ENCODE measurements around the gene SPINK2.

Gene SPINK2

GRCh38 chr4:56821381-56822243, at the start of gene SPINK2:
SPINK2 (minus strand) TSS chr4:56821701; CDS start chr4:56821662, 39 bp downstream.
- TF ChIP-seq, protein P1, sequence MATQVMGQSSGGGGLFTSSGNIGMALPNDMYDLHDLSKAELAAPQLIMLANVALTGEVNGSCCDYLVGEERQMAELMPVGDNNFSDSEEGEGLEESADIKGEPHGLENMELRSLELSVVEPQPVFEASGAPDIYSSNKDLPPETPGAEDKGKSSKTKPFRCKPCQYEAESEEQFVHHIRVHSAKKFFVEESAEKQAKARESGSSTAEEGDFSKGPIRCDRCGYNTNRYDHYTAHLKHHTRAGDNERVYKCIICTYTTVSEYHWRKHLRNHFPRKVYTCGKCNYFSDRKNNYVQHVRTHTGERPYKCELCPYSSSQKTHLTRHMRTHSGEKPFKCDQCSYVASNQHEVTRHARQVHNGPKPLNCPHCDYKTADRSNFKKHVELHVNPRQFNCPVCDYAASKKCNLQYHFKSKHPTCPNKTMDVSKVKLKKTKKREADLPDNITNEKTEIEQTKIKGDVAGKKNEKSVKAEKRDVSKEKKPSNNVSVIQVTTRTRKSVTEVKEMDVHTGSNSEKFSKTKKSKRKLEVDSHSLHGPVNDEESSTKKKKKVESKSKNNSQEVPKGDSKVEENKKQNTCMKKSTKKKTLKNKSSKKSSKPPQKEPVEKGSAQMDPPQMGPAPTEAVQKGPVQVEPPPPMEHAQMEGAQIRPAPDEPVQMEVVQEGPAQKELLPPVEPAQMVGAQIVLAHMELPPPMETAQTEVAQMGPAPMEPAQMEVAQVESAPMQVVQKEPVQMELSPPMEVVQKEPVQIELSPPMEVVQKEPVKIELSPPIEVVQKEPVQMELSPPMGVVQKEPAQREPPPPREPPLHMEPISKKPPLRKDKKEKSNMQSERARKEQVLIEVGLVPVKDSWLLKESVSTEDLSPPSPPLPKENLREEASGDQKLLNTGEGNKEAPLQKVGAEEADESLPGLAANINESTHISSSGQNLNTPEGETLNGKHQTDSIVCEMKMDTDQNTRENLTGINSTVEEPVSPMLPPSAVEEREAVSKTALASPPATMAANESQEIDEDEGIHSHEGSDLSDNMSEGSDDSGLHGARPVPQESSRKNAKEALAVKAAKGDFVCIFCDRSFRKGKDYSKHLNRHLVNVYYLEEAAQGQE (IDR thresholded peaks at IDR 0.05; ENCODE audit: low read depth), result no peak
- no peak for TF ChIP-seq FOXM1 (IDR thresholded peaks at IDR 0.05; ENCODE audit: borderline replicate concordance, low read depth)
- TF ChIP-seq RAD21 (IDR thresholded peaks at IDR 0.05; ENCODE audit: low read depth), result no peak
- no peak for TF ChIP-seq TEAD4 (IDR thresholded peaks at IDR 0.05)
- no peak for TF ChIP-seq YY1 (IDR thresholded peaks at IDR 0.05; ENCODE audit: low read depth)
- no peak for TF ChIP-seq CEBPB (IDR thresholded peaks at IDR 0.05)
- no peak for TF ChIP-seq EP300 (IDR thresholded peaks at IDR 0.05; ENCODE audit: borderline replicate concordance)
- TF ChIP-seq, protein P2, sequence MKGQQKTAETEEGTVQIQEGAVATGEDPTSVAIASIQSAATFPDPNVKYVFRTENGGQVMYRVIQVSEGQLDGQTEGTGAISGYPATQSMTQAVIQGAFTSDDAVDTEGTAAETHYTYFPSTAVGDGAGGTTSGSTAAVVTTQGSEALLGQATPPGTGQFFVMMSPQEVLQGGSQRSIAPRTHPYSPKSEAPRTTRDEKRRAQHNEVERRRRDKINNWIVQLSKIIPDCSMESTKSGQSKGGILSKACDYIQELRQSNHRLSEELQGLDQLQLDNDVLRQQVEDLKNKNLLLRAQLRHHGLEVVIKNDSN (IDR thresholded peaks at IDR 0.05), result no peak
- no peak for TF ChIP-seq EGR1 (IDR thresholded peaks at IDR 0.05)
- no peak for TF ChIP-seq MAX (IDR thresholded peaks at IDR 0.05)
- TF ChIP-seq CREB1 (IDR thresholded peaks at IDR 0.05; ENCODE audit: low read depth), result no peak
- TF ChIP-seq NFIC (IDR thresholded peaks at IDR 0.05), result no peak
- no peak for TF ChIP-seq TCF12 (IDR thresholded peaks at IDR 0.05; ENCODE audit: low read depth)
- TF ChIP-seq TAF1 (IDR thresholded peaks at IDR 0.05; ENCODE audit: low read depth), result no peak
- no peak; the same call in 1 of the 2 replicates for TF ChIP-seq ZBTB7A (IDR thresholded peaks at IDR 0.05; ENCODE audit: low read depth)

GRCh38 chr4:56870946-56871345, 49.4 kb upstream of the SPINK2 start:
- TF ChIP-seq FOXM1 (IDR thresholded peaks at IDR 0.05; ENCODE audit: borderline replicate concordance, low read depth) (no peak), YY1 (IDR thresholded peaks at IDR 0.05; ENCODE audit: low read depth) (no peak), RAD21 (IDR thresholded peaks at IDR 0.05; ENCODE audit: low read depth) (no peak), ZBTB7A (IDR thresholded peaks at IDR 0.05; ENCODE audit: low read depth) (no peak), TCF12 (IDR thresholded peaks at IDR 0.05; ENCODE audit: low read depth) (no peak), MAX (IDR thresholded peaks at IDR 0.05) (no peak), EGR1 (IDR thresholded peaks at IDR 0.05) (no peak), CEBPB (IDR thresholded peaks at IDR 0.05) (no peak), NFIC (IDR thresholded peaks at IDR 0.05) (no peak), TEAD4 (IDR thresholded peaks at IDR 0.05) (no peak), TAF1 (IDR thresholded peaks at IDR 0.05; ENCODE audit: low read depth) (no peak), CREB1 (IDR thresholded peaks at IDR 0.05; ENCODE audit: low read depth) (no peak), EP300 (IDR thresholded peaks at IDR 0.05; ENCODE audit: borderline replicate concordance) (no peak)
- TF ChIP-seq, protein P1 (IDR thresholded peaks at IDR 0.05; ENCODE audit: low read depth), result no peak
- TF ChIP-seq, protein P2 (IDR thresholded peaks at IDR 0.05), result no peak

DNA sequence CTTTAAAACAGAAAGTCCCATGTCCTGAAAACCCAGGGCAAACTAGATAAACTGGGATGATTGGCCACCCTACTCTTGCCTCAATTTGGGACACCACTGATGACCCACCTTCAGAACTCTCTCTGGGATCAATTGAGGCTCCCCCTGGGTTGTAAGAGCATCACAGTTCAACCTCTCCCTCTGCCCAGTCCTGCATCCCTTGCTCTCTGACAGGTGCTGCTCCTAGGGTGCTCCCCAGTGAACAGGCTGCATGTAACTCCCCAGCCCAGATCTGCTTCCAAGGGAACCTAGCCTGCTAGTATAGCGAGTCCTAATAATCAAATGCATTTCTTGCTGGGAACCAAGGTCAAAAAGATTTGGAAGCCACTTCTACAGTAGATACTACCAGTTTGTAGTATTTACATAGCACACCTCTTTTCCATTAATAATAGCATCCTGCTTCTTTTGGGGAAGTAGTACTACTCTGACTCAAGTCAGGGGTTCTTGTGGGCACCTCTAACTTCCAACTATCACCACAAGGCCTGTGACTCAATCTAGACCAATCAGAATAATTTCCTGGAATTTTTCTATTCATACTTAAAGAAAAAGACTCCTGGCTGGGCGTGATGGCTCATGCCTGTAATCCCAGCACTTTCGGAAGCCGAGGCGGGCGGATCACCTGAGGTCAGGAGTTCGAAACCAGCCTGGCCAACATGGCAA, 42.1 kb upstream of the SPINK2 start:
- TF ChIP-seq, protein P2 (IDR thresholded peaks at IDR 0.05), result no peak
- no peak for TF ChIP-seq FOXM1 (IDR thresholded peaks at IDR 0.05; ENCODE audit: borderline replicate concordance, low read depth)
- TF ChIP-seq, protein P1 (IDR thresholded peaks at IDR 0.05; ENCODE audit: low read depth), result no peak
- no peak for TF ChIP-seq EP300 (IDR thresholded peaks at IDR 0.05; ENCODE audit: borderline replicate concordance)
- TF ChIP-seq CREB1 (IDR thresholded peaks at IDR 0.05; ENCODE audit: low read depth), result no peak
- TF ChIP-seq TEAD4 (IDR thresholded peaks at IDR 0.05), result no peak
- TF ChIP-seq TCF12 (IDR thresholded peaks at IDR 0.05; ENCODE audit: low read depth), result no peak
- no peak for TF ChIP-seq CEBPB (IDR thresholded peaks at IDR 0.05)
- no peak for TF ChIP-seq YY1 (IDR thresholded peaks at IDR 0.05; ENCODE audit: low read depth)
- no peak for TF ChIP-seq ZBTB7A (IDR thresholded peaks at IDR 0.05; ENCODE audit: low read depth)
- no peak for TF ChIP-seq RAD21 (IDR thresholded peaks at IDR 0.05; ENCODE audit: low read depth)
- no peak for TF ChIP-seq EGR1 (IDR thresholded peaks at IDR 0.05)
- TF ChIP-seq TAF1 (IDR thresholded peaks at IDR 0.05; ENCODE audit: low read depth), result no peak
